Measurements from ENCODE around the gene TLCD5.

TLCD5 gene

GRCh38 chr11:120326228-120326627 is 1.1 kb downstream of the TLCD5 start:
- ChIA-PET CTCF (interaction anchor here (0.6 to 2.4 kb wide), 11 partner anchors 9 to 604 kb away, joined by 3 to 13 read pairs (median 3); partner anchors contain the start of genes ARHGEF12 and GRIK4), POLR2A (interaction anchor here (1.2 to 2.4 kb wide), 2 partner anchors 8 to 10 kb away, joined by 3 to 9 read pairs; partner anchors contain the start of gene ARHGEF12)
- H3K4me3 ChIP-seq (ENCODE audit: low read depth, low read length) = peak overlapping the region; percentile 72

GRCh38 chr11:120326845-120327281 is 1.8 kb downstream of the TLCD5 start:
- no peak overlapping the region for H3K27ac ChIP-seq (ENCODE audit: extremely low read depth, low read depth, low read length)
- no peaks in the 10 kb centered on the region for H3K9me3 ChIP-seq (ENCODE audit: control insufficient read depth, insufficient read depth, low read depth, low read length)
- H3K36me3 ChIP-seq (ENCODE audit: control insufficient read depth in 2 of 2, insufficient read depth in 1 of 2, low read length in 2 of 2) = peaks cover 0 to 35% of the 10 kb centered on the region in 2 experiments; a peak in 2 of 3 replicates
- no peak overlapping the region for H3K4me3 ChIP-seq (ENCODE audit: low read depth, low read length)
- no peaks in the 10 kb centered on the region for H3K4me1 ChIP-seq (ENCODE audit: control insufficient read depth, insufficient read depth, low read length)
- CTCF ChIA-PET = interaction anchor here (0.6 to 2.4 kb wide), 12 partner anchors 9 to 604 kb away, joined by 3 to 13 read pairs (median 4); partner anchors contain the start of genes ARHGEF12 and GRIK4
- POLR2A ChIA-PET = interaction anchor here (1.2 to 2.4 kb wide), 2 partner anchors 8 to 10 kb away, joined by 3 to 9 read pairs; partner anchors contain the start of gene ARHGEF12
- no peak for TF ChIP-seq ZNF623 (tag by site-specific recombination; IDR thresholded peaks at IDR 0.05)
- TF ChIP-seq ZNF837 (tag by site-specific recombination; IDR thresholded peaks at IDR 0.05) = no peak
- TF ChIP-seq PRDM10 (tag by site-specific recombination; IDR thresholded peaks at IDR 0.05) = peak; percentile 54
- TF ChIP-seq SP2 (tag by site-specific recombination; IDR thresholded peaks at IDR 0.05) = no peak

More at GRCh38 chr11:120326228-120326627, 1.1 kb downstream of the TLCD5 start:
- Histone ChIP-seq H3K27ac (ENCODE audit: extremely low read depth, low read depth, low read length) (peak overlapping the region; percentile 67; the same call in 1 of the 2 replicates), H3K36me3 (ENCODE audit: control insufficient read depth in 2 of 2, insufficient read depth in 1 of 2, low read length in 2 of 2) (peaks cover 0 to 30% of the 10 kb centered on the region in 2 experiments; a peak in 2 of 3 replicates), H3K9me3 (ENCODE audit: control insufficient read depth, insufficient read depth, low read depth, low read length) (no peaks in the 10 kb centered on the region), H3K4me1 (ENCODE audit: control insufficient read depth, insufficient read depth, low read length) (no peaks in the 10 kb centered on the region)
- TF ChIP-seq ZNF37A (tag by site-specific recombination; IDR thresholded peaks at IDR 0.05) (no peak), ZNF513 (tag by site-specific recombination; IDR thresholded peaks at IDR 0.05) (no peak), ZNF354C (tag by site-specific recombination; IDR thresholded peaks at IDR 0.05; ENCODE audit: borderline replicate concordance, low read depth) (no peak), PRDM2 (tag by site-specific recombination; IDR thresholded peaks at IDR 0.05; ENCODE audit: borderline replicate concordance) (no peak), ZNF664 (tag by site-specific recombination; IDR thresholded peaks at IDR 0.05) (no peak)

Data from HEK293 (cell line).